CD4-positive, alpha-beta memory T cell (primary cell): ENCODE results near the gene ECSIT. TPM values are rescaled to one million over a fixed set of nuclear protein-coding genes. Genes with fewer than 3 reads are reported as not detected.

Source experiments
- CTCF ChIA-PET: fragments of 350-600 bp; sonication (Branson Sonifier 250); formaldehyde crosslinking; loops from one replicate; lab custom pipeline; 2021; ENCODE audit warnings: inconsistent platforms; ENCODE audit not compliant: partially characterized antibody; lab: Charles Lee
- POLR2A ChIA-PET: fragments of 350-600 bp; sonication (Branson Sonifier 250); formaldehyde crosslinking; loops from one replicate; lab custom pipeline; 2021; ENCODE audit not compliant: partially characterized antibody; lab: Charles Lee
- DNase-seq, 5 donors: peaks; one replicate each; pipeline versions ENCODE4 v3.0.0 to v3.0.0-alpha.2; 2020 to 2022; ENCODE audit warnings: mixed read lengths in 1 of 5
- H3K27ac ChIP-seq: one replicate; pipeline ENCODE4 v1.7.0; 2013; ENCODE audit warnings: low read depth, low read length
- H3K27me3 ChIP-seq: 2 replicates; pipeline ENCODE4 v1.7.0; 2013; ENCODE audit warnings: mild to moderate bottlenecking, low read length, moderate library complexity; ENCODE audit not compliant: insufficient read depth
- H3K36me3 ChIP-seq: 2 replicates; pipeline ENCODE4 v1.7.0; 2013; ENCODE audit warnings: mild to moderate bottlenecking, low read length, moderate library complexity; ENCODE audit not compliant: insufficient read depth
- H3K4me1 ChIP-seq: 2 replicates; pipeline ENCODE4 v1.7.0; 2013; ENCODE audit warnings: mild to moderate bottlenecking, low read length, moderate library complexity; ENCODE audit not compliant: insufficient read depth
- H3K4me3 ChIP-seq, 2 donors: one replicate each; pipeline ENCODE4 v1.7.0; 2013; ENCODE audit warnings: low read length in 2 of 2, mild to moderate bottlenecking in 1 of 2
- H3K9me3 ChIP-seq, 2 donors: one replicate each; pipeline ENCODE4 v1.7.0; 2013; ENCODE audit warnings: low read length in 2 of 2, control low read depth in 1 of 2; ENCODE audit not compliant: control insufficient read depth in 1 of 2
- H3K27ac Mint-ChIP-seq, 7 donors: one replicate each; pipeline ENCODE4 v1.8.0; 2020 to 2021; ENCODE audit warnings: mixed read lengths in 7 of 7, mild to moderate bottlenecking in 6 of 7, inconsistent platforms in 3 of 7, moderate library complexity in 3 of 7
- H3K27me3 Mint-ChIP-seq, 2 donors: one replicate each; pipeline ENCODE4 v1.8.0; 2020 to 2021; ENCODE audit warnings: mixed read lengths in 2 of 2
- H3K36me3 Mint-ChIP-seq, 2 donors: one replicate each; pipeline ENCODE4 v1.8.0; 2020 to 2021; ENCODE audit warnings: mixed read lengths in 2 of 2, inconsistent platforms in 1 of 2, mild to moderate bottlenecking in 1 of 2
- H3K4me1 Mint-ChIP-seq, 4 donors: one replicate each; pipeline ENCODE4 v1.8.0; 2020 to 2021; ENCODE audit warnings: mixed read lengths in 4 of 4, mild to moderate bottlenecking in 1 of 4
- H3K4me3 Mint-ChIP-seq, 8 donors: one replicate each; pipeline ENCODE4 v1.8.0; 2020 to 2021; ENCODE audit warnings: mixed read lengths in 8 of 8, mild to moderate bottlenecking in 7 of 8, moderate library complexity in 6 of 8, inconsistent platforms in 3 of 8
- H3K9me3 Mint-ChIP-seq, 8 donors: one replicate each; pipeline ENCODE4 v1.8.0; 2020 to 2021; ENCODE audit warnings: mixed read lengths in 8 of 8, mild to moderate bottlenecking in 5 of 8, inconsistent platforms in 3 of 8, moderate library complexity in 1 of 8
- intact Hi-C: fragments of 100-400 bp; cut with micrococcal nuclease; formaldehyde crosslinking; loops from one replicate; pipeline ENCODE4 v1.15.1; 2023
- polyA plus RNA-seq, 2 donors: library from polyadenylated mRNA; unstranded; fragments of 300-500 nt; fragmentation: Illumina TruSeq; gene quantifications; one replicate each; pipeline ENCODE4 v1.2.3, GENCODE V29; 2021
- total RNA-seq, 2 experiments: library from RNA; stranded (reverse); gene quantifications; one replicate each; pipeline ENCODE4 v1.2.3, GENCODE V29; 2021

ECSIT gene
- total and polyA plus RNA-seq, 4 experiments from 2014 or later, result 27.3 to 46.2 (median 37.3) TPM

GRCh38 chr19:11505032-11505503, 23.9 kb downstream of the ECSIT start:
- CTCF ChIA-PET, result interaction anchor here (1.2 to 1.4 kb wide), 2 partner anchors 23 to 24 kb away, joined by 3 to 7 read pairs; partner anchors contain the start of gene ECSIT

GRCh38 chr19:11504502-11505031, 24.4 kb downstream of the ECSIT start:
- peaks cover 14% of the 10 kb centered on the region for H3K4me1 ChIP-seq
- POLR2A ChIA-PET, result interaction anchor here (2.5 kb wide), 1 partner anchor 24 kb away, joined by 11 read pairs; the partner anchor contains the start of gene ECSIT
- no peaks in the 10 kb centered on the region for H3K9me3 Mint-ChIP-seq
- peak overlapping the region; percentile 95 for H3K27ac ChIP-seq
- no peak for DNase-seq
- H3K27me3 ChIP-seq, result no peaks in the 10 kb centered on the region
- H3K36me3 ChIP-seq, result no peaks in the 10 kb centered on the region
- peak overlapping the region; percentile 88 to 94 (median 92) for H3K27ac Mint-ChIP-seq
- H3K9me3 ChIP-seq, result no peaks in the 10 kb centered on the region
- intact Hi-C loops, result loop anchor here (1.0 kb wide), 5 partner anchors 22 to 130 kb away; partner anchors contain the start of genes ECSIT, ELOF1, ODAD3 and PRKCSH
- peak overlapping the region; percentile 79 to 94 (median 86) for H3K4me3 Mint-ChIP-seq
- H3K36me3 Mint-ChIP-seq, result peaks cover 6 to 15% of the 10 kb centered on the region in 2 donors
- no peaks in the 10 kb centered on the region for H3K27me3 Mint-ChIP-seq
- CTCF ChIA-PET, result interaction anchor here (1.2 to 1.4 kb wide), 2 partner anchors 22 to 25 kb away, joined by 3 to 7 read pairs; partner anchors contain the start of gene ECSIT
- H3K4me1 Mint-ChIP-seq, result peaks cover 18 to 28% (median 22%) of the 10 kb centered on the region in 4 donors
- H3K4me3 ChIP-seq, result peak overlapping the region; percentile 59 to 71

More at GRCh38 chr19:11505032-11505503, 23.9 kb downstream of the ECSIT start:
- Mint-ChIP-seq H3K27ac (peak overlapping the region; percentile 88 to 94 (median 92)), H3K36me3 (peaks cover 2 to 11% of the 10 kb centered on the region in 2 donors), H3K27me3 (no peaks in the 10 kb centered on the region), H3K9me3 (no peaks in the 10 kb centered on the region), H3K4me1 (peaks cover 15 to 28% (median 18%) of the 10 kb centered on the region in 4 donors), H3K4me3 (peak overlapping the region; percentile 79 to 94 (median 86))
- Histone ChIP-seq H3K4me1 (peaks cover 14% of the 10 kb centered on the region), H3K27ac (peak overlapping the region; percentile 95), H3K36me3 (no peaks in the 10 kb centered on the region), H3K9me3 (no peaks in the 10 kb centered on the region), H3K27me3 (no peaks in the 10 kb centered on the region), H3K4me3 (peak overlapping the region; percentile 59 to 71)
- peak; percentile 95 to 97 (median 96) for DNase-seq
- intact Hi-C loops, result loop anchor here (1.0 kb wide), 5 partner anchors 23 to 131 kb away; partner anchors contain the start of genes ECSIT, ELOF1, ODAD3 and PRKCSH
- POLR2A ChIA-PET, result interaction anchor here (1.2 to 2.5 kb wide), 2 partner anchors 24 to 54 kb away, joined by 6 to 11 read pairs; partner anchors contain the start of genes ECSIT and ELOF1

GRCh38 chr19:11499890-11500420, 29.0 kb downstream of the ECSIT start:
- Mint-ChIP-seq H3K36me3 (peaks cover 10 to 26% of the 10 kb centered on the region in 2 donors), H3K9me3 (no peaks in the 10 kb centered on the region), H3K27ac (peak overlapping the region in 2 of 7 donors; percentile 22 to 55), H3K4me3 (no peak overlapping the region), H3K27me3 (no peaks in the 10 kb centered on the region), H3K4me1 (peaks cover 15 to 16% (median 16%) of the 10 kb centered on the region in 4 donors)
- Histone ChIP-seq H3K27ac (no peak overlapping the region), H3K9me3 (no peaks in the 10 kb centered on the region), H3K4me1 (peaks cover 7% of the 10 kb centered on the region), H3K27me3 (no peaks in the 10 kb centered on the region), H3K4me3 (no peak overlapping the region), H3K36me3 (peaks cover 3% of the 10 kb centered on the region)
- ChIA-PET POLR2A (interaction anchor here (0.6 kb wide), 1 partner anchor 123 kb away, joined by 3 read pairs; no protein-coding TSS in a partner anchor), CTCF (interaction anchor here (0.7 kb wide), 1 partner anchor 43 kb away, joined by 3 read pairs; no protein-coding TSS in a partner anchor)
- intact Hi-C loops, result no loop called here
- DNase-seq, result no peak

GRCh38 chr19:11499220-11499726, 29.7 kb downstream of the ECSIT start:
- POLR2A ChIA-PET, result no interaction called here
- intact Hi-C loops, result no loop called here
- Histone ChIP-seq H3K4me3 (no peak overlapping the region), H3K27ac (no peak overlapping the region), H3K27me3 (no peaks in the 10 kb centered on the region), H3K9me3 (no peaks in the 10 kb centered on the region), H3K4me1 (peaks cover under 1% of the 10 kb centered on the region), H3K36me3 (peaks cover 3% of the 10 kb centered on the region)
- H3K36me3 Mint-ChIP-seq, result peaks cover 10 to 28% of the 10 kb centered on the region in 2 donors
- no peak overlapping the region for H3K4me3 Mint-ChIP-seq
- DNase-seq, result no peak
- no peaks in the 10 kb centered on the region for H3K27me3 Mint-ChIP-seq
- H3K9me3 Mint-ChIP-seq, result no peaks in the 10 kb centered on the region
- H3K27ac Mint-ChIP-seq, result no peak overlapping the region
- CTCF ChIA-PET, result interaction anchor here (0.7 kb wide), 1 partner anchor 43 kb away, joined by 3 read pairs; no protein-coding TSS in a partner anchor
- H3K4me1 Mint-ChIP-seq, result peaks cover 9 to 11% (median 9%) of the 10 kb centered on the region in 4 donors

GRCh38 chr19:11496391-11497163, 32.4 kb downstream of the ECSIT start:
- Histone ChIP-seq H3K9me3 (no peaks in the 10 kb centered on the region), H3K27me3 (no peaks in the 10 kb centered on the region), H3K27ac (no peak overlapping the region), H3K4me1 (no peaks in the 10 kb centered on the region), H3K36me3 (peaks cover 3% of the 10 kb centered on the region), H3K4me3 (no peak overlapping the region)
- H3K4me3 Mint-ChIP-seq, result no peak overlapping the region
- peak; percentile 43 to 57 (median 52) for DNase-seq
- peaks cover 13 to 35% of the 10 kb centered on the region in 2 donors for H3K36me3 Mint-ChIP-seq
- intact Hi-C loops, result loop anchor here (1.0 kb wide), 1 partner anchor 91 kb away; no protein-coding TSS in a partner anchor
- H3K9me3 Mint-ChIP-seq, result no peaks in the 10 kb centered on the region
- H3K4me1 Mint-ChIP-seq, result peaks cover 4 to 10% (median 6%) of the 10 kb centered on the region in 4 donors
- H3K27ac Mint-ChIP-seq, result peak overlapping the region in 1 of 7 donors; percentile 30
- ChIA-PET CTCF (interaction anchor here (1.6 to 2.0 kb wide), 3 partner anchors 14 to 62 kb away, joined by 4 to 6 read pairs (median 5); partner anchors contain the start of gene ELOF1), POLR2A (no interaction called here)
- H3K27me3 Mint-ChIP-seq, result no peaks in the 10 kb centered on the region

GRCh38 chr19:11495885-11496284, 33.0 kb downstream of the ECSIT start:
- POLR2A ChIA-PET, result no interaction called here
- DNase-seq, result no peak
- no peak overlapping the region for H3K4me3 Mint-ChIP-seq
- Histone ChIP-seq H3K36me3 (peaks cover 3% of the 10 kb centered on the region), H3K9me3 (no peaks in the 10 kb centered on the region), H3K27me3 (no peaks in the 10 kb centered on the region), H3K27ac (no peak overlapping the region), H3K4me1 (no peaks in the 10 kb centered on the region), H3K4me3 (no peak overlapping the region)
- no peaks in the 10 kb centered on the region for H3K27me3 Mint-ChIP-seq
- no peak overlapping the region for H3K27ac Mint-ChIP-seq
- H3K36me3 Mint-ChIP-seq, result peaks cover 15 to 36% of the 10 kb centered on the region in 2 donors
- intact Hi-C loops, result loop anchor here (1.0 kb wide), 1 partner anchor 91 kb away; no protein-coding TSS in a partner anchor
- CTCF ChIA-PET, result interaction anchor here (1.8 to 2.0 kb wide), 2 partner anchors 13 to 63 kb away, joined by 4 to 5 read pairs; partner anchors contain the start of gene ELOF1
- H3K9me3 Mint-ChIP-seq, result no peaks in the 10 kb centered on the region
- H3K4me1 Mint-ChIP-seq, result peaks cover 3 to 8% (median 5%) of the 10 kb centered on the region in 4 donors
